HG03520 (cell line): Measurements from ENCODE around the gene FAM177B.

Source experiments
- ATAC-seq: cut with Tn5 transposase; IDR thresholded peaks from one replicate; pipeline ENCODE4 v1.9.1; 2021; ENCODE audit warnings: mild to moderate bottlenecking, moderate library complexity; ENCODE audit not compliant: unreplicated experiment

The FAM177B gene

DNA sequence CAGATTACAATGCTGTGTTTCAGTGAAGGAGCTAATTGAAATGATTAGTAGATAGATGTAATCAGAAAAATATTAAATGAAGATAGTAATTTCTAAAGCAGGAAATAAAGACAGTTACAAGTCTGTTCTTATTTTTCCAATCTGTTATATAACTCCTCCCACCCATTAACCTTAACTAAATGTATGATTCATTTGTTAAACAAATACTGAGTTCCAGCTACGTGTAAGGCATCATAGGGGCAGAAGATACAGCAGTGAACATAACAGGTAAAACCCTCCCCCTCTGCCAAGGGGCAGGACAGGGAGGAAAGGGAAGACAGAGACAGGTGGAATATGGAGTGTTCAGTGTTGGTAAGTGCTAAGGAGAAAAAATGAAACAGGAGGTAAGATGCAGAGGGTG lies at the start of gene FAM177B:
FAM177B (plus strand) TSS at position 231 of the 400 bp plus-strand sequence. CDS start 9,344 bp downstream, outside the sequence.
- ATAC-seq: no peak

DNA sequence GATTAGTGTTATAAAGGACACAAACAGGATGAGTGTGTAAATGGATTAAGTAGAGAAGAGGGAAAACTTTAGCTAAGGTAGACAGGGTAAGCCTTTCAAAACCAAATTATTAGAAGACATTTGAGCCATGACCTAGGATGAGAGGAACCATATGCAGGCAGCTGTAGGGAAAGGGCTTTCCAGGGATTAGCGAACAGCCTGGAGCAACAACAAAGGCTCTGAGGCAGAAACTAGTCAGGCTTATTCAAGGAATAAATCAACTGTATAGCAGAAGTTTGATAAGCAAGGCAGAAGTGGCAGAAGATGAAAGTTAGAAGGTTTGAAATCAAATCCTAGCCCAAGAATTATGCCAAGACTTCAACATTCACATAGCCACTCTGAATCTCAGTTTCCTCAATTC lies 46.0 kb upstream of the FAM177B start:
- ATAC-seq: no peak

GRCh38 chr1:222694927-222695326 lies 42.1 kb upstream of the FAM177B start:
- no peak for ATAC-seq

GRCh38 chr1:222696741-222697140 lies 40.3 kb upstream of the FAM177B start:
- ATAC-seq: no peak

GRCh38 chr1:222697203-222697602 lies 39.8 kb upstream of the FAM177B start:
- ATAC-seq: no peak

- no peak for ATAC-seq
Measured at GRCh38 chr1:222697826-222698225, 39.2 kb upstream of the FAM177B start.

- ATAC-seq: no peak
Measured at GRCh38 chr1:222702210-222702609, 34.8 kb upstream of the FAM177B start.

- ATAC-seq: no peak
Measured at GRCh38 chr1:222704260-222704659, 32.7 kb upstream of the FAM177B start.

DNA sequence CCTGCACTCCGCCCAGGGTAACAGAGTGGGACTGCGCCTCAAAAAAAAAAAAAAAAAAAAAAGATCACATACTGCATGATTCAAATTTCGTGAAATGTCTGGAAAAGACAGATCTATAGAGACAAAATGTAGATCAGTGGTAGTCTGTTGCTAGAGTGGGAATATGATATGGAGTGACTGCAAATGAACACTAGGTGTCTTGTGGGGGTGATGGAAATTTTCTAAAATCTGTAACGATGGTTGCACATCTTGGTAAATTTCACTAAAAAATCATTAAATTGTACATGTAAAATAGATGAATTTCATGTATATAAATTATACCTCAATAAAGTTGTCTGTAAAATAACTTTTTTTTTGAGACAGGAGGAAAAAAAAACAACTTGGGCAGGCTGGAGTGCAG lies 30.2 kb upstream of the FAM177B start:
- ATAC-seq: no peak

DNA sequence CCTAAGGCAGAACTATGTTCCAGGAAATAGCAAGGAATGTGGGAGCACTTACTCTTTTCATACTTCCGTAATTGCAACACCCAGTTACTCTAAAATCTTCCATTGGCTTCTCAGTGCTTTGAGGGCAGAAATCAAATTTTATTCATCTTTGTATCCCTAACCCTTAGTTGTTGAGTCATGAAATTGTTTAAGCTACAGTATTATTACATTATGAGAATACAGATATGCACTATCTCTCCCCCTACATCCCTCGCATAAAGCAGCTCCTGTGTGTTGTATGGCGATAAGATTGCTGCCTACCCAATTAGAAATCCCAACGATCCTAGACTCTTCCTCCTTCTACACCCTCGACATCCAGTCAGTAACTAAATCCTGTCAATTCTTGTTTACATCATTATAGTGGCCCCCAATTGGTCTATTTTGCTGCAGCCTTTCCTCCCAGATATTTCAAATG lies 27.3 kb upstream of the FAM177B start:
- no peak for ATAC-seq

DNA sequence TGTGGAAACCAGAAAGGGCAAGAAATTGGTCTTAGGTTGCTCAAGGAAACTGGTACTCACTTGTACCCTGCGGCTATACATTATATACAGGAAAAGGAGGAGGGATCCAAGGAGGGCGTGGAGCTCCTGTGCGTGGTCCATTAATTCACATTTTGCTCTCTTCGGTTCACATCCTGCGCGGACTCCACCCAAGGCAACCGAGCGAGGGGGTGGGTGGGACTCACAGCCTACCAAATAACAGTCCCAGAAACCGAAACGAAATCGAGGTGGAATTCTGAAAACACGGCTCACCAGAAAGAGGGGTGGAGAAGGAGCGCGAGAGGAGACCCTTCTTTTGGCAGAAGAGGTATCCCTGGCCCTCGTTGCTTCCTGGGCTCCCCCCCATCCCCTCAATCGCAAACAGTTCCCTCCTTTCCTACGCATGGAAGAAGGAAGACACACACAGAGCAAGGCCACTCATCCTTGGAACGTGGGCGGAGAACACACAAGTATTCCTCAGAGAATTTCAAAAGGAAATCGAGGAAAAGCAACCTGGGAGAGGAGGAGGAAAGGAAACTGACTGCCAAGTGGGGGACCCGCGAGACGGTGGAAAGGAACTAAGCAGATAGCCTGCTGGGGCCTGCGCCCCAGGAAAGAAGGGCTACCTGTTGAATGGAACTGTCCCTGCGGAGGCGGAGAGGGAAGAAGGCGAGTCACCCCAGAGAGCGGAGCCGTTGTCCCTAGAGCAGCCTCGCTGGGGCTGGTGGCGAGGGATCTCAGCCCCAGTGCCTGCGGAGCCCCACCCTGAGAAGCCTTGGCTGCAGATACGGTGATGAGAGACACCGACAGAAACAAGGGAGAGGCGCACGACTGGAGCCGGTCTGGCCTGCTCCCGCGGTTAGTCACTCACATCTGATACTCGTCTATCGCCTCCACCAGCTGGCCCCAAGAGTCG lies 25.4 kb upstream of the FAM177B start:
- ATAC-seq: peak; percentile 26

GRCh38 chr1:222712253-222713090 lies 24.5 kb upstream of the FAM177B start, which contains the start of the genes AIDA and BROX:
Gene AIDA (minus strand): TSS chr1:222712491. CDS start chr1:222712317, 174 bp downstream.
Gene BROX (plus strand): TSS chr1:222712564. CDS start chr1:222715700, 3,136 bp downstream.
- peak; percentile 75 for ATAC-seq

- ATAC-seq: peak; percentile 46
Measured at GRCh38 chr1:222713091-222713961, 23.7 kb upstream of the FAM177B start.

DNA sequence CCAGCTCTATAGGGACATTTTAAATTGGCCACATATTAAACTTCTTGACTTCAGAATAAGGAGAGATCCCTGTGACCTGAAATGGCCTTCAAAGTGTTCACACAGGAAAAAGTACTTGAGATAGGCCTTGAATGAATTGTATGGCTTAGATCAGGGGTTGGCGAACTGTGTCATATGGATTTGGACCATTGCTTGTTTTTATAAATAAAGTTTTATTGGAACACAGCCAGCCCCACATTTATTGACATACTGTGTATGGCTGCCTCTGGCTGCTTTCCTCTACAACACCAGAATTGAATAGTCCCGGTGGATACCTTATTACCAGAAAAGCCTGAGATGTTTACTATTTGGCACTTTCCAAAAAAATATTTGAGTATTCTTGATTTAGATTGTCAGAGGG lies 20.6 kb upstream of the FAM177B start:
- no peak for ATAC-seq

GRCh38 chr1:222728746-222729145 lies 8.3 kb upstream of the FAM177B start:
- no peak for ATAC-seq

DNA sequence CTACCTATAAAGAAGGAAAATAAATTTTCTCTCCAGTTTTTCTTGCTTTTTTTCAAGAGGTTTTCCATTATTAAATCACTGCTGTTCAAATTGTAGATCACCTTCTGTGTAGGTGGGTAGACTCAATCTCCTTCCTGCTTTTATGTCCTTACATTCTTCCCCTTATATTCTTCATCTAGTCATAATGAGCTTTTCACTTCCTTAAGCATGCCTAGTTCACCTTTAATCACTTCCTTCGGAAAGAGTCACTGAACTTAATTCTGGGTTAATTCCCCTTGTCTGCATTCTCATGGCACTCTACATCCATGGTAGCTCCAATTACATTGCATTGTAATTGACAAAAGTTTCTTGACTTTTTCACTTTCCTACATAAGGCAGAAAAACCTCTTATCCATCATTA lies 6.1 kb upstream of the FAM177B start:
- ATAC-seq: no peak

- ATAC-seq: peak; percentile 98
Measured at GRCh38 chr1:222732216-222733159, 4.5 kb upstream of the FAM177B start.

DNA sequence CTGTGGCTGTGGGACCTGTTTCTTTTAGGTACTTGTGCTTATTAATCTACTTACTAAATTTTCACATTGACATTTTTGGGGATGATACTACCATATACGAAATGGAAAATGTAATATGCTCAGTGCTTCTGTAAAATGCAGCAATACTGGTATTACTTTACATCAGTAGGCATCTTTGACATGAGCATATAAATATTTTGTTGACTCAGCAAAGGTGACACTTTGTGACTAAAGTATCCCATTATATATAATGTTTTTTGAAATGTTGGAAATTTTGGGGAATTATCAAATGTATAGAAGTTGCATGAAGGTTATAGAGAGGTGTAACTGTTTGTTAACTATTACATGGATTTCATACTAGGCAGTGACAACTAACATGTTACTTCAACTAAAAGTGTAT lies 2.3 kb upstream of the FAM177B start:
- no peak for ATAC-seq

DNA sequence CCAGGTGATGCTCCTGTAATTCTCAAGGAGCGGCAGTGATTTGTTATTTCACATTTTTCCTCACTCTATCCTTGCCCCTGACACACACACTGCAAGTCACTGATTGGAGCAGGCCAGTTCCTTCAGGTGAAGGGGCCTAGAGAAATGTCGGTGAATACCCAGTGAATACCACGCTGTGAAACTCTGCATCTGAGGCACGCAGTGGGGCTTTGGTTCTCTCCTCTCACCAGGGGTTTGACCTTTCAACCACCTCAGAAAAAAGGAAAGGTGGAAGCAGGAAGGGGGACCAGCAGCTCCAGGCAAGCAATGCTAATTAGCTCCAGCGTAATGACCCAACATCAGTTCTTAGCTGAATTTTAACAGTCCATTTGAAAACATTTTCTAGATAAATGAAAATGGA lies 532 bp upstream of the FAM177B start:
- no peak for ATAC-seq
